H9 (cell line): Measurements from ENCODE around the gene KRT85. TPM values are rescaled to one million over a fixed set of nuclear protein-coding genes. Genes with fewer than 3 reads are reported as not detected.

ENCODE experiments used
- DNase-seq: peaks from one replicate; pipeline ENCODE4 v3.0.0-alpha.2; 2017
- H2AFZ ChIP-seq: one replicate; pipeline ENCODE4 v1.6.1; 2013; ENCODE audit warnings: mild to moderate bottlenecking, low read length, control low read depth, moderate library complexity
- H2AK5ac ChIP-seq: 2 replicates; pipeline ENCODE4 v1.6.1; 2013; ENCODE audit warnings: low read length, control low read depth, mixed read lengths; ENCODE audit not compliant: insufficient read length
- H2BK120ac ChIP-seq: one replicate; pipeline ENCODE4 v1.6.1; 2013; ENCODE audit warnings: low read depth, mild to moderate bottlenecking, low read length, control low read depth, inconsistent platforms; ENCODE audit not compliant: poor library complexity, severe bottlenecking
- H2BK12ac ChIP-seq: 2 replicates; pipeline ENCODE4 v1.6.1; 2013; ENCODE audit warnings: low read length, control low read depth, mixed read lengths, low read depth; ENCODE audit not compliant: insufficient read length
- H2BK15ac ChIP-seq: 2 replicates; pipeline ENCODE4 v1.6.1; 2013; ENCODE audit warnings: low read depth, low read length, control low read depth
- H2BK20ac ChIP-seq: one replicate; pipeline ENCODE4 v1.6.1; 2013; ENCODE audit warnings: low read depth, mild to moderate bottlenecking, low read length, control low read depth, inconsistent platforms; ENCODE audit not compliant: poor library complexity, severe bottlenecking
- H2BK5ac ChIP-seq: 2 replicates; pipeline ENCODE4 v1.6.1; 2013; ENCODE audit warnings: low read length, control low read depth, mixed read lengths; ENCODE audit not compliant: insufficient read length
- H3K14ac ChIP-seq: 2 replicates; pipeline ENCODE4 v1.6.1; 2013; ENCODE audit warnings: low read length, control low read depth; ENCODE audit not compliant: insufficient read depth
- H3K18ac ChIP-seq: 2 replicates; pipeline ENCODE4 v1.6.1; 2013; ENCODE audit warnings: low read depth, mild to moderate bottlenecking, mixed read lengths, low read length, control low read depth; ENCODE audit not compliant: insufficient read length
- H3K23ac ChIP-seq: 2 replicates; pipeline ENCODE4 v1.6.1; 2013; ENCODE audit warnings: low read length, control low read depth, mixed read lengths, low read depth; ENCODE audit not compliant: insufficient read length
- H3K23me2 ChIP-seq: 2 replicates; pipeline ENCODE4 v1.6.1; 2013; ENCODE audit warnings: low read depth, mild to moderate bottlenecking, mixed read lengths, low read length, control low read depth; ENCODE audit not compliant: insufficient read length, poor library complexity, severe bottlenecking
- H3K27ac ChIP-seq: 2 replicates; pipeline ENCODE4 v1.5.1; 2013; ENCODE audit warnings: low read length, control low read depth, mixed read lengths, low read depth; ENCODE audit not compliant: insufficient read length
- H3K27me3 ChIP-seq: 2 replicates; pipeline ENCODE4 v1.6.1; 2013; ENCODE audit warnings: low read length, control low read depth, inconsistent platforms; ENCODE audit not compliant: insufficient read depth
- H3K4ac ChIP-seq: 2 replicates; pipeline ENCODE4 v1.6.1; 2013; ENCODE audit warnings: low read depth, mild to moderate bottlenecking, control low read depth, inconsistent platforms, low read length, moderate library complexity
- H3K4me1 ChIP-seq: 2 replicates; pipeline ENCODE4 v1.6.1; 2013; ENCODE audit warnings: low read length, control low read depth, inconsistent platforms; ENCODE audit not compliant: insufficient read depth
- H3K4me2 ChIP-seq: 2 replicates; pipeline ENCODE4 v1.6.1; 2013; ENCODE audit warnings: low read length, control low read depth, mixed read lengths; ENCODE audit not compliant: insufficient read length, insufficient read depth
- H3K56ac ChIP-seq: 2 replicates; pipeline ENCODE4 v1.6.1; 2013; ENCODE audit warnings: low read depth, mild to moderate bottlenecking, mixed read lengths, low read length, control low read depth; ENCODE audit not compliant: insufficient read length
- H3K79me1 ChIP-seq: 2 replicates; pipeline ENCODE4 v1.6.1; 2013; ENCODE audit warnings: low read depth, mild to moderate bottlenecking, moderate library complexity, low read length, control low read depth, inconsistent platforms; ENCODE audit not compliant: insufficient read depth, poor library complexity, severe bottlenecking
- H3K79me2 ChIP-seq: 2 replicates; pipeline ENCODE4 v1.6.1; 2013; ENCODE audit warnings: low read length, control low read depth, inconsistent platforms; ENCODE audit not compliant: insufficient read depth
- H3K9ac ChIP-seq: 2 replicates; pipeline ENCODE4 v1.6.1; 2013; ENCODE audit warnings: low read length, control low read depth, mixed read lengths; ENCODE audit not compliant: insufficient read length; ENCODE audit errors: extremely low read depth
- H3K9me3 ChIP-seq: one replicate; pipeline ENCODE4 v1.6.1; 2013; ENCODE audit warnings: low read depth, low read length, inconsistent platforms; ENCODE audit not compliant: control insufficient read depth
- H3T11ph ChIP-seq: one replicate; pipeline ENCODE4 v1.6.1; 2013; ENCODE audit warnings: mild to moderate bottlenecking, low read length, control low read depth, inconsistent platforms
- H4K20me1 ChIP-seq: one replicate; pipeline ENCODE4 v1.6.1; 2013; ENCODE audit not compliant: control insufficient read depth, insufficient read length, insufficient read depth
- H4K5ac ChIP-seq: 2 replicates; pipeline ENCODE4 v1.6.1; 2013; ENCODE audit warnings: low read depth, mild to moderate bottlenecking, mixed read lengths, low read length, control low read depth; ENCODE audit not compliant: insufficient read length
- H4K8ac ChIP-seq: replicated peaks from 2 replicates; pipeline ENCODE4 v1.6.1; 2013; ENCODE audit warnings: low read length, control low read depth, mixed read lengths, low read depth; ENCODE audit not compliant: insufficient read length
- H4K91ac ChIP-seq: 2 replicates; pipeline ENCODE4 v1.6.1; 2013; ENCODE audit warnings: low read depth, mild to moderate bottlenecking, moderate library complexity, mixed read lengths, low read length, control low read depth; ENCODE audit not compliant: insufficient read length
- H3K27ac Mint-ChIP-seq, 3 experiments: 2 replicates in 2 of 3; 3 replicates in 1 of 3; pipeline ENCODE4 v1.8.0; 2020 to 2021; ENCODE audit warnings: mixed read lengths in 3 of 3, mild to moderate bottlenecking in 1 of 3, moderate library complexity in 1 of 3
- H3K27me3 Mint-ChIP-seq: 2 replicates; pipeline ENCODE4 v1.8.0; 2021; ENCODE audit warnings: low read depth, mild to moderate bottlenecking, moderate library complexity, mixed read lengths
- H3K36me3 Mint-ChIP-seq, 3 experiments: 2 replicates in 2 of 3; 3 replicates in 1 of 3; pipeline ENCODE4 v1.8.0; 2020 to 2021; ENCODE audit warnings: low read depth in 3 of 3, mixed read lengths in 3 of 3; ENCODE audit not compliant: insufficient read depth in 1 of 3
- H3K4me1 Mint-ChIP-seq, 2 experiments: 2 replicates each; pipeline ENCODE4 v1.8.0; 2020; ENCODE audit warnings: mixed read lengths in 2 of 2
- H3K4me3 Mint-ChIP-seq, 2 experiments: 2 replicates in 1 of 2; 3 replicates in 1 of 2; pipeline ENCODE4 v1.8.0; 2020 to 2021; ENCODE audit warnings: mild to moderate bottlenecking in 2 of 2, mixed read lengths in 2 of 2, moderate library complexity in 1 of 2
- H3K9me3 Mint-ChIP-seq, 2 experiments: 2 replicates in 1 of 2; 3 replicates in 1 of 2; pipeline ENCODE4 v1.8.0; 2020; ENCODE audit warnings: mild to moderate bottlenecking in 2 of 2, mixed read lengths in 2 of 2, moderate library complexity in 1 of 2
- CTCF ChIP-seq: fragments of 200-600 bp; sonication (generic); conservative IDR thresholded peaks from 3 replicates; pipeline ENCODE4 v1.8.0; 2021; ENCODE audit warnings: antibody characterized with exemption, mild to moderate bottlenecking
- WGBS: extraction: QIAGEN DNeasy Blood & Tissue Kit; methylation state at CpG from one replicate; pipeline ENCODE4 v1.1.7; 2013; ENCODE audit warnings: missing lambda C conversion rate, low lambda C conversion rate, mixed read lengths; ENCODE audit not compliant: insufficient read length; ENCODE audit errors: extremely low coverage; 5-methylcytosine and 5-hydroxymethylcytosine counted together
- total RNA-seq: library from RNA; stranded (reverse); gene quantifications from 2 replicates; pipeline ENCODE4 v1.2.1, GENCODE V29; 2021

Gene KRT85
- total RNA-seq, 1 experiment from 2014 or later, result not detected

- no peaks in the 10 kb centered on the region; a peak in 1 of 7 replicates for H3K36me3 Mint-ChIP-seq
- H3K79me1 ChIP-seq, result no peaks in the 10 kb centered on the region
- H4K20me1 ChIP-seq, result no peaks in the 10 kb centered on the region
- no peak overlapping the region for H2AK5ac ChIP-seq
- no peak overlapping the region for H2BK12ac ChIP-seq
- no peaks in the 10 kb centered on the region; a peak in 1 of 5 replicates for H3K9me3 Mint-ChIP-seq
- peaks cover 19% of the 10 kb centered on the region for H3K27me3 Mint-ChIP-seq
- TF ChIP-seq CTCF, result no peak
- no peaks in the 10 kb centered on the region for H3K27me3 ChIP-seq
- no peak for DNase-seq
- H3K14ac ChIP-seq, result no peak overlapping the region
- no peaks in the 10 kb centered on the region for H3K23me2 ChIP-seq
- no peak overlapping the region for H3K4me3 Mint-ChIP-seq
- H3K18ac ChIP-seq, result no peak overlapping the region
- no peak overlapping the region for H2AFZ ChIP-seq
- no peaks in the 10 kb centered on the region for H3K4me1 ChIP-seq
- no peak overlapping the region for H3K27ac Mint-ChIP-seq
- no peak overlapping the region for H3K56ac ChIP-seq
- no peak overlapping the region for H3K9ac ChIP-seq
- no peak overlapping the region for H3K4me2 ChIP-seq
- no peak overlapping the region for H4K8ac ChIP-seq
- no peaks in the 10 kb centered on the region for H3K9me3 ChIP-seq
- no peak overlapping the region for H3K23ac ChIP-seq
- H2BK15ac ChIP-seq, result no peak overlapping the region
- no peak overlapping the region for H4K5ac ChIP-seq
- H3K27ac ChIP-seq, result no peak overlapping the region
- H3T11ph ChIP-seq, result no peak overlapping the region
- no peak overlapping the region for H2BK20ac ChIP-seq
- no CpG with 5 or more reads among the region's 6 CpGs for WGBS
- no peak overlapping the region for H2BK120ac ChIP-seq
- H3K4me1 Mint-ChIP-seq, result no peaks in the 10 kb centered on the region
- no peak overlapping the region for H4K91ac ChIP-seq
- no peak overlapping the region for H2BK5ac ChIP-seq
- H3K79me2 ChIP-seq, result no peaks in the 10 kb centered on the region
- H3K4ac ChIP-seq, result no peak overlapping the region
Measured at GRCh38 chr12:52379536-52379935, 12.3 kb upstream of the KRT85 start.
